GM19463 (cell line): ENCODE data around the gene TMEM72.

Experiments used
- ATAC-seq: cut with Tn5 transposase; IDR thresholded peaks from one replicate; pipeline ENCODE4 v1.9.1; 2021; ENCODE audit warnings: mild to moderate bottlenecking, moderate library complexity; ENCODE audit not compliant: unreplicated experiment

The TMEM72 gene

GRCh38 chr10:44889834-44890233 is 21.3 kb upstream of the TMEM72 start:
- no peak for ATAC-seq

GRCh38 chr10:44890696-44891563 is 20.2 kb upstream of the TMEM72 start:
- no peak for ATAC-seq

GRCh38 chr10:44891721-44892120 is 19.4 kb upstream of the TMEM72 start:
- no peak for ATAC-seq

- no peak for ATAC-seq
These were observed 17.3 kb upstream of the TMEM72 start for GRCh38 chr10:44893604-44894468.

- ATAC-seq: no peak
These were observed 16.4 kb upstream of the TMEM72 start for GRCh38 chr10:44894691-44895090.

GRCh38 chr10:44895280-44895679 is 15.9 kb upstream of the TMEM72 start:
- peak; percentile 58 for ATAC-seq

- no peak for ATAC-seq
These were observed 14.1 kb upstream of the TMEM72 start for GRCh38 chr10:44897049-44897448.

GRCh38 chr10:44898665-44899064 is 12.5 kb upstream of the TMEM72 start:
- ATAC-seq: no peak

- no peak for ATAC-seq
These were observed 11.6 kb upstream of the TMEM72 start for GRCh38 chr10:44899450-44900080.

GRCh38 chr10:44902941-44903545 is 8.1 kb upstream of the TMEM72 start:
- ATAC-seq: no peak

- no peak for ATAC-seq
These were observed 4.7 kb upstream of the TMEM72 start for GRCh38 chr10:44906486-44906885.

GRCh38 chr10:44907556-44907955 is 3.6 kb upstream of the TMEM72 start:
- ATAC-seq: no peak

GRCh38 chr10:44908066-44908749 is 2.9 kb upstream of the TMEM72 start:
- ATAC-seq: no peak

GRCh38 chr10:44908936-44909630 is 2.1 kb upstream of the TMEM72 start:
- ATAC-seq: no peak

- ATAC-seq: no peak
These were observed 1.2 kb upstream of the TMEM72 start for GRCh38 chr10:44909910-44910309.

- no peak for ATAC-seq
These were observed 535 bp upstream of the TMEM72 start for GRCh38 chr10:44910602-44911001.

GRCh38 chr10:44911951-44912350 is 814 bp downstream of the TMEM72 start:
- no peak for ATAC-seq

GRCh38 chr10:44913350-44914081 is 2.4 kb downstream of the TMEM72 start:
- no peak for ATAC-seq

- no peak for ATAC-seq
These were observed 3.8 kb downstream of the TMEM72 start for GRCh38 chr10:44914891-44915290.
